GM13976 (cell line): ENCODE data around the gene SLC34A2.

Experiments used
- DNase-seq: peaks from one replicate; pipeline ENCODE4 v3.0.0; 2012; ENCODE audit warnings: low spot score
- in situ Hi-C: fragments of 300-500 bp; cut with MboI; formaldehyde crosslinking; loops from one replicate; pipeline ENCODE4 v1.12.0; 2022; ENCODE audit warnings: low sequenced_read_pairs, mixed read lengths, inconsistent platforms; ENCODE audit not compliant: unreplicated experiment
- TF ChIP-seq, protein P1 (sequence below): IDR thresholded peaks from 2 replicates; pipeline ENCODE4 v1.5.1; 2012; ENCODE audit warnings: borderline replicate concordance, mild to moderate bottlenecking; ENCODE audit not compliant: insufficient read depth; ENCODE audit errors: extremely low read depth, missing control alignments, control extremely low read depth

SLC34A2 gene

GRCh38 chr4:25670991-25671390 is 15.3 kb downstream of the SLC34A2 start:
- no peak for DNase-seq
- in situ Hi-C loops = no loop called here
- TF ChIP-seq, protein P1, sequence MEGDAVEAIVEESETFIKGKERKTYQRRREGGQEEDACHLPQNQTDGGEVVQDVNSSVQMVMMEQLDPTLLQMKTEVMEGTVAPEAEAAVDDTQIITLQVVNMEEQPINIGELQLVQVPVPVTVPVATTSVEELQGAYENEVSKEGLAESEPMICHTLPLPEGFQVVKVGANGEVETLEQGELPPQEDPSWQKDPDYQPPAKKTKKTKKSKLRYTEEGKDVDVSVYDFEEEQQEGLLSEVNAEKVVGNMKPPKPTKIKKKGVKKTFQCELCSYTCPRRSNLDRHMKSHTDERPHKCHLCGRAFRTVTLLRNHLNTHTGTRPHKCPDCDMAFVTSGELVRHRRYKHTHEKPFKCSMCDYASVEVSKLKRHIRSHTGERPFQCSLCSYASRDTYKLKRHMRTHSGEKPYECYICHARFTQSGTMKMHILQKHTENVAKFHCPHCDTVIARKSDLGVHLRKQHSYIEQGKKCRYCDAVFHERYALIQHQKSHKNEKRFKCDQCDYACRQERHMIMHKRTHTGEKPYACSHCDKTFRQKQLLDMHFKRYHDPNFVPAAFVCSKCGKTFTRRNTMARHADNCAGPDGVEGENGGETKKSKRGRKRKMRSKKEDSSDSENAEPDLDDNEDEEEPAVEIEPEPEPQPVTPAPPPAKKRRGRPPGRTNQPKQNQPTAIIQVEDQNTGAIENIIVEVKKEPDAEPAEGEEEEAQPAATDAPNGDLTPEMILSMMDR = no peak

GRCh38 chr4:25672756-25673155 is 17.1 kb downstream of the SLC34A2 start:
- DNase-seq = no peak
- in situ Hi-C loops = no loop called here
- TF ChIP-seq, protein P1 = no peak

DNA sequence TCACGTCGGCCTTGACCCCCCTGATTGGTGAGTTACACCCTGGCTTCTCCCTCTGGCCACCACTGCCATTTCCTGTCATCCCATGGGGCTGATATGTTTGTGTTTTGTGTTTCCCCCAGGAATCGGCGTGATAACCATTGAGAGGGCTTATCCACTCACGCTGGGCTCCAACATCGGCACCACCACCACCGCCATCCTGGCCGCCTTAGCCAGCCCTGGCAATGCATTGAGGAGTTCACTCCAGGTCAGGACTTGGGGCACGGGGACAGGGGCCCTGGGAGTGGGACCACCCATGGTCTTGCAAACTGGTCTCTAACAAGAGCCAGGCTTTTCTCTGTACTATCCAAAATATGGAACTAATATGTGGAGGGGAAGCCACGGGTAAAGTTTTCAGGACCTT is 18.7 kb downstream of the SLC34A2 start:
- in situ Hi-C loops = no loop called here
- TF ChIP-seq, protein P1 = no peak
- no peak for DNase-seq

GRCh38 chr4:25676221-25676620 is 20.6 kb downstream of the SLC34A2 start:
- in situ Hi-C loops = no loop called here
- DNase-seq = no peak
- TF ChIP-seq, protein P1 = no peak

- in situ Hi-C loops = no loop called here
- TF ChIP-seq, protein P1 = no peak
- no peak for DNase-seq
Measured at GRCh38 chr4:25677157-25677556, 21.5 kb downstream of the SLC34A2 start.

GRCh38 chr4:25677943-25678342 is 22.3 kb downstream of the SLC34A2 start:
- no peak for DNase-seq
- in situ Hi-C loops = no loop called here
- TF ChIP-seq, protein P1 = no peak

GRCh38 chr4:25687773-25688172 is 32.1 kb downstream of the SLC34A2 start:
- in situ Hi-C loops = no loop called here
- TF ChIP-seq, protein P1 = no peak
- no peak for DNase-seq
